Keratinocyte (primary cell): ENCODE results near the gene MAD1L1. TPM values are rescaled to one million over a fixed set of nuclear protein-coding genes. Genes with fewer than 3 reads are reported as not detected.

Experiments used
- DNase-seq: peaks from one replicate; pipeline ENCODE4 v3.0.0-alpha.2; 2011; ENCODE audit warnings: low read depth, missing footprints, low spot score
- FAIRE-seq: peaks from 2 replicates; lab custom pipeline; 2011; peaks lifted over from hg19 to GRCh38; lab: Jason Lieb, UNC
- H2AFZ ChIP-seq: 2 replicates; pipeline ENCODE4 v1.6.0; 2012; ENCODE audit warnings: low read length, control low read depth, inconsistent platforms; ENCODE audit not compliant: control insufficient read depth
- H3K27ac ChIP-seq: 2 replicates; pipeline ENCODE4 v1.5.1; 2011; ENCODE audit warnings: low read length; ENCODE audit not compliant: control insufficient read depth, insufficient read depth
- H3K27me3 ChIP-seq: 3 replicates; pipeline ENCODE4 v1.6.0; 2011; ENCODE audit warnings: low read length; ENCODE audit not compliant: control insufficient read depth, insufficient read depth; ENCODE audit errors: extremely low read depth
- H3K36me3 ChIP-seq, 2 experiments: 2 replicates in 1 of 2; 3 replicates in 1 of 2; pipeline ENCODE4 v1.5.1; 2011; ENCODE audit warnings: low read length in 2 of 2, mild to moderate bottlenecking in 1 of 2; ENCODE audit not compliant: control insufficient read depth in 2 of 2, insufficient read depth in 2 of 2; ENCODE audit errors: extremely low read depth in 1 of 2
- H3K4me1 ChIP-seq: 3 replicates; pipeline ENCODE4 v1.5.1; 2011; ENCODE audit warnings: low read length; ENCODE audit not compliant: control insufficient read depth, insufficient read depth; ENCODE audit errors: extremely low read depth
- H3K4me2 ChIP-seq: 3 replicates; pipeline ENCODE4 v1.6.0; 2011; ENCODE audit warnings: low read depth, low read length; ENCODE audit not compliant: control insufficient read depth, insufficient read depth; ENCODE audit errors: extremely low read depth
- H3K4me3 ChIP-seq, 3 experiments: fragments of 200-600 bp in 1 of 3; sonication (generic) in 1 of 3; 2 replicates in 2 of 3; 3 replicates in 1 of 3; pipeline ENCODE4 v1.5.1; 2011 to 2016; ENCODE audit warnings: low read length in 3 of 3, mild to moderate bottlenecking in 3 of 3, control low read depth in 2 of 3, inconsistent platforms in 1 of 3, low read depth in 1 of 3, mixed read lengths in 1 of 3, mixed run types in 1 of 3, moderate library complexity in 1 of 3; ENCODE audit not compliant: control insufficient read depth in 2 of 3, insufficient read depth in 2 of 3; ENCODE audit errors: extremely low read depth in 1 of 3
- H3K79me2 ChIP-seq: 2 replicates; pipeline ENCODE4 v1.6.0; 2012; ENCODE audit warnings: low read length; ENCODE audit not compliant: control insufficient read depth, insufficient read depth
- H3K9ac ChIP-seq: 3 replicates; pipeline ENCODE4 v1.6.0; 2011; ENCODE audit warnings: low read length; ENCODE audit not compliant: control insufficient read depth, insufficient read depth; ENCODE audit errors: extremely low read depth
- H3K9me1 ChIP-seq: 3 replicates; pipeline ENCODE4 v1.6.0; 2011; ENCODE audit warnings: low read length; ENCODE audit not compliant: control insufficient read depth, insufficient read depth; ENCODE audit errors: extremely low read depth
- H3K9me3 ChIP-seq: 2 replicates; pipeline ENCODE4 v1.5.1; 2012; ENCODE audit warnings: low read depth, low read length; ENCODE audit not compliant: control insufficient read depth
- H4K20me1 ChIP-seq: 3 replicates; pipeline ENCODE4 v1.6.0; 2011; ENCODE audit warnings: low read length; ENCODE audit not compliant: control insufficient read depth, insufficient read depth; ENCODE audit errors: extremely low read depth
- EZH2 ChIP-seq: IDR thresholded peaks from one replicate; pipeline ENCODE4 v1.6.1; 2012; ENCODE audit warnings: inconsistent platforms, mild to moderate bottlenecking, low read length, moderate library complexity
- dilution Hi-C: fragments of 300-500 bp; cut with MboI; formaldehyde crosslinking; loops from one replicate; pipeline ENCODE4 v1.7.0; 2020; ENCODE audit warnings: low sequenced_read_pairs; ENCODE audit not compliant: extremely low pct_ligation_motif_present
- polyA plus RNA-seq, 5 experiments: library from polyadenylated mRNA; depleted of rRNA in 3 of 5; stranded (reverse) in 3 of 5; stranded (forward) in 1 of 5; unstranded in 1 of 5; fragments of >200 nt; gene quantifications; 1 replicate in 1 of 5; 2 replicates in 3 of 5; 3 replicates in 1 of 5; pipeline versions ENCODE4 v1.2.1 to v1.2.3, GENCODE V29; 2011 to 2012; ENCODE audit warnings: missing spikeins in 2 of 5, low read depth in 1 of 5, low replicate concordance in 1 of 5
- TF ChIP-seq, protein P1 (sequence below), 3 experiments: IDR thresholded peaks in 1 of 3; conservative IDR thresholded peaks in 1 of 3; optimal IDR thresholded peaks in 1 of 3; 2 replicates in 2 of 3; 3 replicates in 1 of 3; pipeline versions ENCODE3 to v1.5.1; 2011; ENCODE audit warnings: low read length in 3 of 3, mild to moderate bottlenecking in 3 of 3, moderate library complexity in 2 of 3, control low read depth in 1 of 3, inconsistent platforms in 1 of 3; ENCODE audit not compliant: insufficient read depth in 2 of 3; ENCODE audit errors: extremely low read depth in 1 of 3

MAD1L1 gene
- polyA plus RNA-seq, 1 donor (not counting 4 experiments of a cell fraction or from before 2014, with no cell fraction given), result 18.0 TPM

GRCh38 chr7:1936006-1936310, 296.8 kb downstream of the MAD1L1 start:
- no peak overlapping the region for H2AFZ ChIP-seq
- H3K4me2 ChIP-seq, result no peak overlapping the region
- TF ChIP-seq, protein P1, sequence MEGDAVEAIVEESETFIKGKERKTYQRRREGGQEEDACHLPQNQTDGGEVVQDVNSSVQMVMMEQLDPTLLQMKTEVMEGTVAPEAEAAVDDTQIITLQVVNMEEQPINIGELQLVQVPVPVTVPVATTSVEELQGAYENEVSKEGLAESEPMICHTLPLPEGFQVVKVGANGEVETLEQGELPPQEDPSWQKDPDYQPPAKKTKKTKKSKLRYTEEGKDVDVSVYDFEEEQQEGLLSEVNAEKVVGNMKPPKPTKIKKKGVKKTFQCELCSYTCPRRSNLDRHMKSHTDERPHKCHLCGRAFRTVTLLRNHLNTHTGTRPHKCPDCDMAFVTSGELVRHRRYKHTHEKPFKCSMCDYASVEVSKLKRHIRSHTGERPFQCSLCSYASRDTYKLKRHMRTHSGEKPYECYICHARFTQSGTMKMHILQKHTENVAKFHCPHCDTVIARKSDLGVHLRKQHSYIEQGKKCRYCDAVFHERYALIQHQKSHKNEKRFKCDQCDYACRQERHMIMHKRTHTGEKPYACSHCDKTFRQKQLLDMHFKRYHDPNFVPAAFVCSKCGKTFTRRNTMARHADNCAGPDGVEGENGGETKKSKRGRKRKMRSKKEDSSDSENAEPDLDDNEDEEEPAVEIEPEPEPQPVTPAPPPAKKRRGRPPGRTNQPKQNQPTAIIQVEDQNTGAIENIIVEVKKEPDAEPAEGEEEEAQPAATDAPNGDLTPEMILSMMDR (optimal IDR thresholded peaks at IDR 0.05 in 1 of 3, IDR thresholded peaks at IDR 0.05 in 1 of 3, conservative IDR thresholded peaks at IDR 0.05 in 1 of 3; ENCODE audit: extremely low read depth in 1 of 3, insufficient read depth in 2 of 3, low read length in 3 of 3), result no peak
- TF ChIP-seq EZH2, result no peak
- H3K4me1 ChIP-seq, result peaks cover 6% of the 10 kb centered on the region
- H3K27me3 ChIP-seq, result no peaks in the 10 kb centered on the region
- dilution Hi-C loops, result no loop called here
- H3K79me2 ChIP-seq, result no peaks in the 10 kb centered on the region
- H3K36me3 ChIP-seq, result no peaks in the 10 kb centered on the region
- H3K4me3 ChIP-seq, result no peak overlapping the region
- H3K27ac ChIP-seq, result no peak overlapping the region
- H3K9me1 ChIP-seq, result peaks cover 2% of the 10 kb centered on the region
- H4K20me1 ChIP-seq, result no peaks in the 10 kb centered on the region
- no peak overlapping the region for H3K9ac ChIP-seq
- DNase-seq (no peak), FAIRE-seq (no peak)
- no peaks in the 10 kb centered on the region for H3K9me3 ChIP-seq

GRCh38 chr7:1935176-1936005, 297.4 kb downstream of the MAD1L1 start:
- TF ChIP-seq EZH2, result no peak
- TF ChIP-seq, protein P1 (optimal IDR thresholded peaks at IDR 0.05 in 1 of 3, IDR thresholded peaks at IDR 0.05 in 1 of 3, conservative IDR thresholded peaks at IDR 0.05 in 1 of 3; ENCODE audit: extremely low read depth in 1 of 3, insufficient read depth in 2 of 3, low read length in 3 of 3), result no peak
- dilution Hi-C loops, result no loop called here
- H3K79me2 ChIP-seq, result no peaks in the 10 kb centered on the region

More at GRCh38 chr7:1935176-1936005, 297.4 kb downstream of the MAD1L1 start:
- H2AFZ ChIP-seq, result no peak overlapping the region
- DNase-seq (no peak), FAIRE-seq (no peak)
- no peak overlapping the region for H3K4me3 ChIP-seq
- H3K4me1 ChIP-seq, result peaks cover 6% of the 10 kb centered on the region
- H3K36me3 ChIP-seq, result no peaks in the 10 kb centered on the region
- H3K9me1 ChIP-seq, result peaks cover 2% of the 10 kb centered on the region
- H4K20me1 ChIP-seq, result no peaks in the 10 kb centered on the region
- no peaks in the 10 kb centered on the region for H3K9me3 ChIP-seq
- no peaks in the 10 kb centered on the region for H3K27me3 ChIP-seq
- H3K27ac ChIP-seq, result no peak overlapping the region
- no peak overlapping the region for H3K4me2 ChIP-seq
- H3K9ac ChIP-seq, result no peak overlapping the region
